HEK293 (cell line): Measurements from ENCODE around the gene ZSWIM1.

Experiments
- CTCF ChIA-PET: fragments of 350-600 bp; formaldehyde crosslinking; extraction: SDS; loops from one replicate; lab custom pipeline; 2021; ENCODE audit warnings: antibody characterized with exemption; lab: Yijun Ruan, JAX
- POLR2A ChIA-PET: fragments of 300-600 bp; formaldehyde crosslinking; extraction: SDS; loops from one replicate; lab custom pipeline; 2020; ENCODE audit warnings: antibody characterized with exemption, inconsistent platforms; lab: Yijun Ruan, JAX
- H3K27ac ChIP-seq: fragments of 200-500 bp; sonication (Bioruptor generic); 2 replicates; pipeline ENCODE4 v1.5.1; 2014; ENCODE audit warnings: low read depth, low read length, control low read depth, inconsistent platforms; ENCODE audit errors: extremely low read depth
- H3K36me3 ChIP-seq, 2 experiments: fragments of 200-500 bp in 1 of 2; sonication (Bioruptor generic) in 1 of 2; 1 replicate in 1 of 2; 2 replicates in 1 of 2; pipeline ENCODE4 v1.5.1; 2014 to 2017; ENCODE audit warnings: inconsistent platforms in 2 of 2, low read length in 2 of 2; ENCODE audit not compliant: control insufficient read depth in 2 of 2, insufficient read depth in 1 of 2
- H3K4me1 ChIP-seq: fragments of 200-500 bp; sonication (Bioruptor generic); 2 replicates; pipeline ENCODE4 v1.5.1; 2014; ENCODE audit warnings: mild to moderate bottlenecking, low read length, inconsistent platforms; ENCODE audit not compliant: control insufficient read depth, insufficient read depth
- H3K4me3 ChIP-seq: 2 replicates; pipeline ENCODE4 v1.5.1; 2011; ENCODE audit warnings: low read depth, mild to moderate bottlenecking, control low read depth, low read length, moderate library complexity
- H3K9me3 ChIP-seq: fragments of 200-500 bp; sonication (Bioruptor generic); 2 replicates; pipeline ENCODE4 v1.5.1; 2014; ENCODE audit warnings: low read depth, low read length, inconsistent platforms; ENCODE audit not compliant: control insufficient read depth, insufficient read depth
- GLI2 ChIP-seq: fragments of 450-650 bp; formaldehyde crosslinking; IDR thresholded peaks from 2 replicates; pipeline ENCODE4; 2017; ENCODE audit warnings: missing biosample characterization, missing genetic modification characterization, low read depth, borderline replicate concordance
- HOXD13 ChIP-seq: sonication (generic); formaldehyde crosslinking; IDR thresholded peaks from 2 replicates; pipeline ENCODE4 v1.8.0; 2022; ENCODE audit warnings: missing genetic modification reagents, borderline replicate concordance
- PRDM1 ChIP-seq: fragments of 450-650 bp; formaldehyde crosslinking; IDR thresholded peaks from 2 replicates; pipeline ENCODE4; 2016; ENCODE audit warnings: missing biosample characterization, missing genetic modification characterization
- RBAK ChIP-seq: fragments of 450-650 bp; formaldehyde crosslinking; IDR thresholded peaks from 2 replicates; pipeline ENCODE4 v1.5.1; 2016; ENCODE audit warnings: missing biosample characterization, missing genetic modification characterization
- SCRT1 ChIP-seq: fragments of 450-650 bp; formaldehyde crosslinking; IDR thresholded peaks from 2 replicates; pipeline ENCODE4 v1.5.1; 2016; ENCODE audit warnings: missing biosample characterization, missing genetic modification characterization, borderline replicate concordance
- ZBTB7A ChIP-seq: fragments of 450-650 bp; formaldehyde crosslinking; IDR thresholded peaks from 2 replicates; pipeline ENCODE4 v1.5.1; 2016; ENCODE audit warnings: low read depth, missing biosample characterization, missing genetic modification characterization
- ZNF19 ChIP-seq: fragments of 450-650 bp; formaldehyde crosslinking; IDR thresholded peaks from 2 replicates; pipeline ENCODE4; 2016; ENCODE audit warnings: missing biosample characterization, missing genetic modification characterization, low read depth
- ZNF37A ChIP-seq: fragments of 450-650 bp; IDR thresholded peaks from 2 replicates; pipeline ENCODE4 v1.5.1; 2018; ENCODE audit warnings: missing biosample characterization, missing genetic modification characterization
- ZNF510 ChIP-seq: fragments of 450-650 bp; formaldehyde crosslinking; IDR thresholded peaks from 2 replicates; pipeline ENCODE4 v1.5.1; 2018; ENCODE audit warnings: mild to moderate bottlenecking, missing genetic modification characterization, missing biosample characterization; ENCODE audit not compliant: insufficient replicate concordance
- ZNF521 ChIP-seq: fragments of 450-650 bp; formaldehyde crosslinking; IDR thresholded peaks from 2 replicates; pipeline ENCODE4 v1.5.1; 2017; ENCODE audit warnings: missing biosample characterization, mild to moderate bottlenecking, missing genetic modification characterization
- ZNF600 ChIP-seq: fragments of 450-650 bp; formaldehyde crosslinking; IDR thresholded peaks from 2 replicates; pipeline ENCODE4 v1.5.1; 2016; ENCODE audit warnings: missing biosample characterization, missing genetic modification characterization
- ZNF624 ChIP-seq: fragments of 450-650 bp; formaldehyde crosslinking; IDR thresholded peaks from 2 replicates; pipeline ENCODE4 v1.5.1; 2017; ENCODE audit warnings: missing biosample characterization, missing genetic modification characterization
- ZNF76 ChIP-seq: fragments of 450-650 bp; formaldehyde crosslinking; IDR thresholded peaks from 2 replicates; pipeline ENCODE4; 2016; ENCODE audit warnings: low read depth, missing biosample characterization, missing genetic modification characterization, borderline replicate concordance
- TF ChIP-seq, protein P1 (sequence below): fragments of 450-650 bp; formaldehyde crosslinking; IDR thresholded peaks from 2 replicates; pipeline ENCODE4 v1.5.1; 2016; ENCODE audit warnings: missing biosample characterization, missing genetic modification characterization
- TF ChIP-seq, protein P2 (sequence below): fragments of 450-650 bp; formaldehyde crosslinking; IDR thresholded peaks from 2 replicates; pipeline ENCODE4 v1.5.1; 2016; ENCODE audit warnings: missing biosample characterization, missing genetic modification characterization
- TF ChIP-seq, protein P3 (sequence below): fragments of 450-650 bp; formaldehyde crosslinking; IDR thresholded peaks from 2 replicates; pipeline ENCODE4 v1.5.1; 2017; ENCODE audit warnings: missing biosample characterization, missing genetic modification characterization
- TF ChIP-seq, protein P4 (sequence below): fragments of 450-650 bp; formaldehyde crosslinking; IDR thresholded peaks from 2 replicates; pipeline ENCODE4 v1.5.1; 2016; ENCODE audit warnings: missing biosample characterization, missing genetic modification characterization
- TF ChIP-seq, protein P5 (sequence below): fragments of 450-650 bp; formaldehyde crosslinking; conservative IDR thresholded peaks from 2 replicates; pipeline ENCODE4 v1.5.1; 2016; ENCODE audit warnings: low read depth, missing biosample characterization, missing genetic modification characterization
- TF ChIP-seq, protein P6 (sequence below): fragments of 450-650 bp; formaldehyde crosslinking; IDR thresholded peaks from 2 replicates; pipeline ENCODE4 v1.5.1; 2016; ENCODE audit warnings: missing biosample characterization, missing genetic modification characterization

The ZSWIM1 gene

DNA sequence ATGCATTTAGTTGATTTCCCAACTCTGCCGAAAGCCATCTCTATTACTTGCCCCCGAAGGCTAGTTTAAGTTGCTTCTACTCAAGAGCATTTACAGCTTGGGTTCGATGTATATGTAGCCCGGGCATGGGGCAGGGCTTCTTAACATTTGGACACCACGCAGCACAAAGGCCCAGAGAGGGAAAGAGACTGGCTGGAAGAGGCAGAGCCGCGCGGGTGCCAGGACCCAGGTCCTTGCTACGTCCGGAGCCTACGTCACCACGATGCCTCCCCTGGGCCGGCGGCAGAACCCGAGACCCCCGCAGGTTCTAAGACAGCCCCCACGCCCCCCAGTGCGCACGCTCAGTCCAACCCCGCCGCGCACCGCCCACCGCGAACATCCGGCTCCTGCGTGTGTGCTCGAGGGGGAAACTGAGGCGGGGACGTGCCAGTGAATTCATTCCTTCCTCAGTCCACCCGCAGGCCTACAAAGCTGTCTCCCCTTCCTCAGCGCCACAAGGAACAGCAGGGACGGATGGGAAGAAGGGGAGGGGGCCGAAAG, 53.1 kb downstream of the ZSWIM1 start:
- peak overlapping the region; percentile 96 for H3K4me3 ChIP-seq
- H3K4me1 ChIP-seq: peaks cover 9% of the 10 kb centered on the region
- peak overlapping the region; percentile 98 for H3K27ac ChIP-seq
- H3K36me3 ChIP-seq: peaks cover 0 to 16% of the 10 kb centered on the region in 2 experiments; a peak in 1 of 3 replicates
- H3K9me3 ChIP-seq: no peaks in the 10 kb centered on the region
- ChIA-PET POLR2A (interaction anchor here (0.6 to 3.4 kb wide), 29 partner anchors 8 to 1437 kb away, joined by 3 to 28 read pairs (median 5); partner anchors contain the start of genes ACOT8, CTSA, NEURL2 and UBE2C), CTCF (interaction anchor here (0.6 to 3.3 kb wide), 9 partner anchors 14 to 141 kb away, joined by 3 to 18 read pairs (median 3); no protein-coding TSS in a partner anchor)
- no peak for TF ChIP-seq SCRT1
- peak; percentile 52; the same call in 1 of the 2 replicates for TF ChIP-seq ZBTB7A (tag by site-specific recombination)
- no peak for TF ChIP-seq RBAK (tag by site-specific recombination)
- no peak for TF ChIP-seq ZNF37A (tag by site-specific recombination)
- no peak for TF ChIP-seq ZNF76 (tag by site-specific recombination)
- TF ChIP-seq, protein P1, sequence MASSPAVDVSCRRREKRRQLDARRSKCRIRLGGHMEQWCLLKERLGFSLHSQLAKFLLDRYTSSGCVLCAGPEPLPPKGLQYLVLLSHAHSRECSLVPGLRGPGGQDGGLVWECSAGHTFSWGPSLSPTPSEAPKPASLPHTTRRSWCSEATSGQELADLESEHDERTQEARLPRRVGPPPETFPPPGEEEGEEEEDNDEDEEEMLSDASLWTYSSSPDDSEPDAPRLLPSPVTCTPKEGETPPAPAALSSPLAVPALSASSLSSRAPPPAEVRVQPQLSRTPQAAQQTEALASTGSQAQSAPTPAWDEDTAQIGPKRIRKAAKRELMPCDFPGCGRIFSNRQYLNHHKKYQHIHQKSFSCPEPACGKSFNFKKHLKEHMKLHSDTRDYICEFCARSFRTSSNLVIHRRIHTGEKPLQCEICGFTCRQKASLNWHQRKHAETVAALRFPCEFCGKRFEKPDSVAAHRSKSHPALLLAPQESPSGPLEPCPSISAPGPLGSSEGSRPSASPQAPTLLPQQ (tag by site-specific recombination): no peak
- TF ChIP-seq, protein P2, sequence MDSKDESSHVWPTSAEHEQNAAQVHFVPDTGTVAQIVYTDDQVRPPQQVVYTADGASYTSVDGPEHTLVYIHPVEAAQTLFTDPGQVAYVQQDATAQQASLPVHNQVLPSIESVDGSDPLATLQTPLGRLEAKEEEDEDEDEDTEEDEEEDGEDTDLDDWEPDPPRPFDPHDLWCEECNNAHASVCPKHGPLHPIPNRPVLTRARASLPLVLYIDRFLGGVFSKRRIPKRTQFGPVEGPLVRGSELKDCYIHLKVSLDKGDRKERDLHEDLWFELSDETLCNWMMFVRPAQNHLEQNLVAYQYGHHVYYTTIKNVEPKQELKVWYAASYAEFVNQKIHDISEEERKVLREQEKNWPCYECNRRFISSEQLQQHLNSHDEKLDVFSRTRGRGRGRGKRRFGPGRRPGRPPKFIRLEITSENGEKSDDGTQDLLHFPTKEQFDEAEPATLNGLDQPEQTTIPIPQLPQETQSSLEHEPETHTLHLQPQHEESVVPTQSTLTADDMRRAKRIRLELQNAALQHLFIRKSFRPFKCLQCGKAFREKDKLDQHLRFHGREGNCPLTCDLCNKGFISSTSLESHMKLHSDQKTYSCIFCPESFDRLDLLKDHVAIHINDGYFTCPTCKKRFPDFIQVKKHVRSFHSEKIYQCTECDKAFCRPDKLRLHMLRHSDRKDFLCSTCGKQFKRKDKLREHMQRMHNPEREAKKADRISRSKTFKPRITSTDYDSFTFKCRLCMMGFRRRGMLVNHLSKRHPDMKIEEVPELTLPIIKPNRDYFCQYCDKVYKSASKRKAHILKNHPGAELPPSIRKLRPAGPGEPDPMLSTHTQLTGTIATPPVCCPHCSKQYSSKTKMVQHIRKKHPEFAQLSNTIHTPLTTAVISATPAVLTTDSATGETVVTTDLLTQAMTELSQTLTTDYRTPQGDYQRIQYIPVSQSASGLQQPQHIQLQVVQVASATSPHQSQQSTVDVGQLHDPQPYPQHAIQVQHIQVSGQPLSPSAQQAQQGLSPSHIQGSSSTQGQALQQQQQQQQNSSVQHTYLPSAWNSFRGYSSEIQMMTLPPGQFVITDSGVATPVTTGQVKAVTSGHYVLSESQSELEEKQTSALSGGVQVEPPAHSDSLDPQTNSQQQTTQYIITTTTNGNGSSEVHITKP (tag by site-specific recombination): peak; percentile 56; the same call in 1 of the 2 replicates
- TF ChIP-seq ZNF624 (tag by site-specific recombination): no peak
- no peak for TF ChIP-seq ZNF19 (tag by site-specific recombination)
- no peak for TF ChIP-seq PRDM1 (tag by site-specific recombination)
- TF ChIP-seq, protein P3, sequence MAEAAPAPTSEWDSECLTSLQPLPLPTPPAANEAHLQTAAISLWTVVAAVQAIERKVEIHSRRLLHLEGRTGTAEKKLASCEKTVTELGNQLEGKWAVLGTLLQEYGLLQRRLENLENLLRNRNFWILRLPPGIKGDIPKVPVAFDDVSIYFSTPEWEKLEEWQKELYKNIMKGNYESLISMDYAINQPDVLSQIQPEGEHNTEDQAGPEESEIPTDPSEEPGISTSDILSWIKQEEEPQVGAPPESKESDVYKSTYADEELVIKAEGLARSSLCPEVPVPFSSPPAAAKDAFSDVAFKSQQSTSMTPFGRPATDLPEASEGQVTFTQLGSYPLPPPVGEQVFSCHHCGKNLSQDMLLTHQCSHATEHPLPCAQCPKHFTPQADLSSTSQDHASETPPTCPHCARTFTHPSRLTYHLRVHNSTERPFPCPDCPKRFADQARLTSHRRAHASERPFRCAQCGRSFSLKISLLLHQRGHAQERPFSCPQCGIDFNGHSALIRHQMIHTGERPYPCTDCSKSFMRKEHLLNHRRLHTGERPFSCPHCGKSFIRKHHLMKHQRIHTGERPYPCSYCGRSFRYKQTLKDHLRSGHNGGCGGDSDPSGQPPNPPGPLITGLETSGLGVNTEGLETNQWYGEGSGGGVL: peak; percentile 88
- no peak for TF ChIP-seq ZNF510 (tag by site-specific recombination)
- no peak for TF ChIP-seq ZNF600
- no peak for TF ChIP-seq ZNF521 (tag by site-specific recombination)
- no peak for TF ChIP-seq HOXD13 (CRISPR knock-in tag)
- TF ChIP-seq, protein P4, sequence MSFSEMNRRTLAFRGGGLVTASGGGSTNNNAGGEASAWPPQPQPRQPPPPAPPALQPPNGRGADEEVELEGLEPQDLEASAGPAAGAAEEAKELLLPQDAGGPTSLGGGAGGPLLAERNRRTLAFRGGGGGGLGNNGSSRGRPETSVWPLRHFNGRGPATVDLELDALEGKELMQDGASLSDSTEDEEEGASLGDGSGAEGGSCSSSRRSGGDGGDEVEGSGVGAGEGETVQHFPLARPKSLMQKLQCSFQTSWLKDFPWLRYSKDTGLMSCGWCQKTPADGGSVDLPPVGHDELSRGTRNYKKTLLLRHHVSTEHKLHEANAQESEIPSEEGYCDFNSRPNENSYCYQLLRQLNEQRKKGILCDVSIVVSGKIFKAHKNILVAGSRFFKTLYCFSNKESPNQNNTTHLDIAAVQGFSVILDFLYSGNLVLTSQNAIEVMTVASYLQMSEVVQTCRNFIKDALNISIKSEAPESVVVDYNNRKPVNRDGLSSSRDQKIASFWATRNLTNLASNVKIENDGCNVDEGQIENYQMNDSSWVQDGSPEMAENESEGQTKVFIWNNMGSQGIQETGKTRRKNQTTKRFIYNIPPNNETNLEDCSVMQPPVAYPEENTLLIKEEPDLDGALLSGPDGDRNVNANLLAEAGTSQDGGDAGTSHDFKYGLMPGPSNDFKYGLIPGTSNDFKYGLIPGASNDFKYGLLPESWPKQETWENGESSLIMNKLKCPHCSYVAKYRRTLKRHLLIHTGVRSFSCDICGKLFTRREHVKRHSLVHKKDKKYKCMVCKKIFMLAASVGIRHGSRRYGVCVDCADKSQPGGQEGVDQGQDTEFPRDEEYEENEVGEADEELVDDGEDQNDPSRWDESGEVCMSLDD: 0 out of 2 replicates have a peak, but pooled peaks have one; percentile 40
- TF ChIP-seq, protein P5, sequence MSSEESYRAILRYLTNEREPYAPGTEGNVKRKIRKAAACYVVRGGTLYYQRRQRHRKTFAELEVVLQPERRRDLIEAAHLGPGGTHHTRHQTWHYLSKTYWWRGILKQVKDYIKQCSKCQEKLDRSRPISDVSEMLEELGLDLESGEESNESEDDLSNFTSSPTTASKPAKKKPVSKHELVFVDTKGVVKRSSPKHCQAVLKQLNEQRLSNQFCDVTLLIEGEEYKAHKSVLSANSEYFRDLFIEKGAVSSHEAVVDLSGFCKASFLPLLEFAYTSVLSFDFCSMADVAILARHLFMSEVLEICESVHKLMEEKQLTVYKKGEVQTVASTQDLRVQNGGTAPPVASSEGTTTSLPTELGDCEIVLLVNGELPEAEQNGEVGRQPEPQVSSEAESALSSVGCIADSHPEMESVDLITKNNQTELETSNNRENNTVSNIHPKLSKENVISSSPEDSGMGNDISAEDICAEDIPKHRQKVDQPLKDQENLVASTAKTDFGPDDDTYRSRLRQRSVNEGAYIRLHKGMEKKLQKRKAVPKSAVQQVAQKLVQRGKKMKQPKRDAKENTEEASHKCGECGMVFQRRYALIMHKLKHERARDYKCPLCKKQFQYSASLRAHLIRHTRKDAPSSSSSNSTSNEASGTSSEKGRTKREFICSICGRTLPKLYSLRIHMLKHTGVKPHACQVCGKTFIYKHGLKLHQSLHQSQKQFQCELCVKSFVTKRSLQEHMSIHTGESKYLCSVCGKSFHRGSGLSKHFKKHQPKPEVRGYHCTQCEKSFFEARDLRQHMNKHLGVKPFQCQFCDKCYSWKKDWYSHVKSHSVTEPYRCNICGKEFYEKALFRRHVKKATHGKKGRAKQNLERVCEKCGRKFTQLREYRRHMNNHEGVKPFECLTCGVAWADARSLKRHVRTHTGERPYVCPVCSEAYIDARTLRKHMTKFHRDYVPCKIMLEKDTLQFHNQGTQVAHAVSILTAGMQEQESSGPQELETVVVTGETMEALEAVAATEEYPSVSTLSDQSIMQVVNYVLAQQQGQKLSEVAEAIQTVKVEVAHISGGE (tag by site-specific recombination): 0 out of 2 replicates have a peak, but pooled peaks have one; percentile 50
- TF ChIP-seq, protein P6, sequence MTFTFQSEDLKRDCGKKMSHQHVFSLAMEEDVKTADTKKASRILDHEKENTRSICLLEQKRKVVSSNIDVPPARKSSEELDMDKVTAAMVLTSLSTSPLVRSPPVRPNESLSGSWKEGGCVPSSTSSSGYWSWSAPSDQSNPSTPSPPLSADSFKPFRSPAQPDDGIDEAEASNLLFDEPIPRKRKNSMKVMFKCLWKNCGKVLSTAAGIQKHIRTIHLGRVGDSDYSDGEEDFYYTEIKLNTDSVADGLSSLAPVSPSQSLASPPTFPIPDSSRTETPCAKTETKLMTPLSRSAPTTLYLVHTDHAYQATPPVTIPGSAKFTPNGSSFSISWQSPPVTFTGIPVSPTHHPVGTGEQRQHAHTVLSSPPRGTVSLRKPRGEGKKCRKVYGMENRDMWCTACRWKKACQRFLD (tag by site-specific recombination): no peak
- TF ChIP-seq GLI2 (tag by site-specific recombination): no peak
